H9 (cell line): ENCODE measurements around the gene RSAD1. TPM values are rescaled to one million over a fixed set of nuclear protein-coding genes. Genes with fewer than 3 reads are reported as not detected.

Experiments
- DNase-seq: peaks from one replicate; pipeline ENCODE4 v3.0.0-alpha.2; 2017
- H2AFZ ChIP-seq: one replicate; pipeline ENCODE4 v1.6.1; 2013; ENCODE audit warnings: mild to moderate bottlenecking, low read length, control low read depth, moderate library complexity
- H2AK5ac ChIP-seq: 2 replicates; pipeline ENCODE4 v1.6.1; 2013; ENCODE audit warnings: low read length, control low read depth, mixed read lengths; ENCODE audit not compliant: insufficient read length
- H2BK120ac ChIP-seq: one replicate; pipeline ENCODE4 v1.6.1; 2013; ENCODE audit warnings: low read depth, mild to moderate bottlenecking, low read length, control low read depth, inconsistent platforms; ENCODE audit not compliant: poor library complexity, severe bottlenecking
- H2BK12ac ChIP-seq: 2 replicates; pipeline ENCODE4 v1.6.1; 2013; ENCODE audit warnings: low read length, control low read depth, mixed read lengths, low read depth; ENCODE audit not compliant: insufficient read length
- H2BK15ac ChIP-seq: 2 replicates; pipeline ENCODE4 v1.6.1; 2013; ENCODE audit warnings: low read depth, low read length, control low read depth
- H2BK20ac ChIP-seq: one replicate; pipeline ENCODE4 v1.6.1; 2013; ENCODE audit warnings: low read depth, mild to moderate bottlenecking, low read length, control low read depth, inconsistent platforms; ENCODE audit not compliant: poor library complexity, severe bottlenecking
- H2BK5ac ChIP-seq: 2 replicates; pipeline ENCODE4 v1.6.1; 2013; ENCODE audit warnings: low read length, control low read depth, mixed read lengths; ENCODE audit not compliant: insufficient read length
- H3K14ac ChIP-seq: 2 replicates; pipeline ENCODE4 v1.6.1; 2013; ENCODE audit warnings: low read length, control low read depth; ENCODE audit not compliant: insufficient read depth
- H3K18ac ChIP-seq: 2 replicates; pipeline ENCODE4 v1.6.1; 2013; ENCODE audit warnings: low read depth, mild to moderate bottlenecking, mixed read lengths, low read length, control low read depth; ENCODE audit not compliant: insufficient read length
- H3K23ac ChIP-seq: 2 replicates; pipeline ENCODE4 v1.6.1; 2013; ENCODE audit warnings: low read length, control low read depth, mixed read lengths, low read depth; ENCODE audit not compliant: insufficient read length
- H3K23me2 ChIP-seq: 2 replicates; pipeline ENCODE4 v1.6.1; 2013; ENCODE audit warnings: low read depth, mild to moderate bottlenecking, mixed read lengths, low read length, control low read depth; ENCODE audit not compliant: insufficient read length, poor library complexity, severe bottlenecking
- H3K27ac ChIP-seq: 2 replicates; pipeline ENCODE4 v1.5.1; 2013; ENCODE audit warnings: low read length, control low read depth, mixed read lengths, low read depth; ENCODE audit not compliant: insufficient read length
- H3K27me3 ChIP-seq: 2 replicates; pipeline ENCODE4 v1.6.1; 2013; ENCODE audit warnings: low read length, control low read depth, inconsistent platforms; ENCODE audit not compliant: insufficient read depth
- H3K4ac ChIP-seq: 2 replicates; pipeline ENCODE4 v1.6.1; 2013; ENCODE audit warnings: low read depth, mild to moderate bottlenecking, control low read depth, inconsistent platforms, low read length, moderate library complexity
- H3K4me1 ChIP-seq: 2 replicates; pipeline ENCODE4 v1.6.1; 2013; ENCODE audit warnings: low read length, control low read depth, inconsistent platforms; ENCODE audit not compliant: insufficient read depth
- H3K4me2 ChIP-seq: 2 replicates; pipeline ENCODE4 v1.6.1; 2013; ENCODE audit warnings: low read length, control low read depth, mixed read lengths; ENCODE audit not compliant: insufficient read length, insufficient read depth
- H3K56ac ChIP-seq: 2 replicates; pipeline ENCODE4 v1.6.1; 2013; ENCODE audit warnings: low read depth, mild to moderate bottlenecking, mixed read lengths, low read length, control low read depth; ENCODE audit not compliant: insufficient read length
- H3K79me1 ChIP-seq: 2 replicates; pipeline ENCODE4 v1.6.1; 2013; ENCODE audit warnings: low read depth, mild to moderate bottlenecking, moderate library complexity, low read length, control low read depth, inconsistent platforms; ENCODE audit not compliant: insufficient read depth, poor library complexity, severe bottlenecking
- H3K79me2 ChIP-seq: 2 replicates; pipeline ENCODE4 v1.6.1; 2013; ENCODE audit warnings: low read length, control low read depth, inconsistent platforms; ENCODE audit not compliant: insufficient read depth
- H3K9ac ChIP-seq: 2 replicates; pipeline ENCODE4 v1.6.1; 2013; ENCODE audit warnings: low read length, control low read depth, mixed read lengths; ENCODE audit not compliant: insufficient read length; ENCODE audit errors: extremely low read depth
- H3K9me3 ChIP-seq: one replicate; pipeline ENCODE4 v1.6.1; 2013; ENCODE audit warnings: low read depth, low read length, inconsistent platforms; ENCODE audit not compliant: control insufficient read depth
- H3T11ph ChIP-seq: one replicate; pipeline ENCODE4 v1.6.1; 2013; ENCODE audit warnings: mild to moderate bottlenecking, low read length, control low read depth, inconsistent platforms
- H4K20me1 ChIP-seq: one replicate; pipeline ENCODE4 v1.6.1; 2013; ENCODE audit not compliant: control insufficient read depth, insufficient read length, insufficient read depth
- H4K5ac ChIP-seq: 2 replicates; pipeline ENCODE4 v1.6.1; 2013; ENCODE audit warnings: low read depth, mild to moderate bottlenecking, mixed read lengths, low read length, control low read depth; ENCODE audit not compliant: insufficient read length
- H4K8ac ChIP-seq: replicated peaks from 2 replicates; pipeline ENCODE4 v1.6.1; 2013; ENCODE audit warnings: low read length, control low read depth, mixed read lengths, low read depth; ENCODE audit not compliant: insufficient read length
- H4K91ac ChIP-seq: 2 replicates; pipeline ENCODE4 v1.6.1; 2013; ENCODE audit warnings: low read depth, mild to moderate bottlenecking, moderate library complexity, mixed read lengths, low read length, control low read depth; ENCODE audit not compliant: insufficient read length
- H3K27ac Mint-ChIP-seq, 3 experiments: 2 replicates in 2 of 3; 3 replicates in 1 of 3; pipeline ENCODE4 v1.8.0; 2020 to 2021; ENCODE audit warnings: mixed read lengths in 3 of 3, mild to moderate bottlenecking in 1 of 3, moderate library complexity in 1 of 3
- H3K27me3 Mint-ChIP-seq: 2 replicates; pipeline ENCODE4 v1.8.0; 2021; ENCODE audit warnings: low read depth, mild to moderate bottlenecking, moderate library complexity, mixed read lengths
- H3K36me3 Mint-ChIP-seq, 3 experiments: 2 replicates in 2 of 3; 3 replicates in 1 of 3; pipeline ENCODE4 v1.8.0; 2020 to 2021; ENCODE audit warnings: low read depth in 3 of 3, mixed read lengths in 3 of 3; ENCODE audit not compliant: insufficient read depth in 1 of 3
- H3K4me1 Mint-ChIP-seq, 2 experiments: 2 replicates each; pipeline ENCODE4 v1.8.0; 2020; ENCODE audit warnings: mixed read lengths in 2 of 2
- H3K4me3 Mint-ChIP-seq, 2 experiments: 2 replicates in 1 of 2; 3 replicates in 1 of 2; pipeline ENCODE4 v1.8.0; 2020 to 2021; ENCODE audit warnings: mild to moderate bottlenecking in 2 of 2, mixed read lengths in 2 of 2, moderate library complexity in 1 of 2
- H3K9me3 Mint-ChIP-seq, 2 experiments: 2 replicates in 1 of 2; 3 replicates in 1 of 2; pipeline ENCODE4 v1.8.0; 2020; ENCODE audit warnings: mild to moderate bottlenecking in 2 of 2, mixed read lengths in 2 of 2, moderate library complexity in 1 of 2
- CTCF ChIP-seq: fragments of 200-600 bp; sonication (generic); conservative IDR thresholded peaks from 3 replicates; pipeline ENCODE4 v1.8.0; 2021; ENCODE audit warnings: antibody characterized with exemption, mild to moderate bottlenecking
- WGBS: extraction: QIAGEN DNeasy Blood & Tissue Kit; methylation state at CpG from one replicate; pipeline ENCODE4 v1.1.7; 2013; ENCODE audit warnings: missing lambda C conversion rate, low lambda C conversion rate, mixed read lengths; ENCODE audit not compliant: insufficient read length; ENCODE audit errors: extremely low coverage; 5-methylcytosine and 5-hydroxymethylcytosine counted together
- total RNA-seq: library from RNA; stranded (reverse); gene quantifications from 2 replicates; pipeline ENCODE4 v1.2.1, GENCODE V29; 2021

RSAD1 gene
- total RNA-seq, 1 experiment from 2014 or later = 27.9 TPM

GRCh38 chr17:50506298-50506697 lies 27.6 kb downstream of the RSAD1 start:
- Histone ChIP-seq H3K56ac (no peak overlapping the region), H2BK5ac (no peak overlapping the region), H2AFZ (no peak overlapping the region), H3K14ac (no peak overlapping the region), H3K79me2 (no peaks in the 10 kb centered on the region), H3K23ac (no peak overlapping the region), H2BK20ac (no peak overlapping the region), H4K8ac (peak overlapping the region; percentile 72), H3K4ac (no peak overlapping the region), H3K9ac (no peak overlapping the region), H3K4me1 (peaks cover 3% of the 10 kb centered on the region; the same call in 1 of the 2 replicates), H3K9me3 (no peaks in the 10 kb centered on the region), H3T11ph (no peak overlapping the region), H3K4me2 (no peak overlapping the region), H3K23me2 (peaks cover 5% of the 10 kb centered on the region), H2BK12ac (no peak overlapping the region), H4K5ac (no peak overlapping the region), H3K79me1 (no peaks in the 10 kb centered on the region), H4K20me1 (no peaks in the 10 kb centered on the region), H2BK120ac (no peak overlapping the region), H3K18ac (no peak overlapping the region), H2BK15ac (no peak overlapping the region), H3K27ac (no peak overlapping the region), H4K91ac (no peak overlapping the region), H2AK5ac (no peak overlapping the region), H3K27me3 (no peaks in the 10 kb centered on the region; the same call in none of the 2 replicates)
- no peak overlapping the region for H3K27ac Mint-ChIP-seq
- H3K27me3 Mint-ChIP-seq = peaks cover 10% of the 10 kb centered on the region
- H3K9me3 Mint-ChIP-seq = no peaks in the 10 kb centered on the region; a peak in 2 of 5 replicates
- WGBS = no CpG with 5 or more reads among the region's 7 CpGs
- H3K4me3 Mint-ChIP-seq = no peak overlapping the region
- H3K4me1 Mint-ChIP-seq = peaks cover 23 to 32% of the 10 kb centered on the region in 2 experiments
- no peaks in the 10 kb centered on the region for H3K36me3 Mint-ChIP-seq
- no peak for DNase-seq
- TF ChIP-seq CTCF = no peak
